Osteocyte (in vitro differentiated cells): ENCODE data around the gene STRA6. TPM values are rescaled to one million over a fixed set of nuclear protein-coding genes. Genes with fewer than 3 reads are reported as not detected.

Experiments used
- DNase-seq: peaks from one replicate; pipeline ENCODE4 v3.0.0; 2021; ENCODE audit warnings: mixed read lengths; ENCODE audit not compliant: unreplicated experiment; ENCODE audit errors: extremely low spot score
- H3K27ac Mint-ChIP-seq: one replicate; pipeline ENCODE4 v1.8.0; 2021; ENCODE audit warnings: mild to moderate bottlenecking, mixed read lengths; ENCODE audit not compliant: unreplicated experiment
- H3K27me3 Mint-ChIP-seq: one replicate; pipeline ENCODE4 v1.8.0; 2021; ENCODE audit warnings: mixed read lengths; ENCODE audit not compliant: unreplicated experiment
- H3K36me3 Mint-ChIP-seq: one replicate; pipeline ENCODE4 v1.8.0; 2021; ENCODE audit warnings: mixed read lengths; ENCODE audit not compliant: unreplicated experiment
- H3K4me1 Mint-ChIP-seq: one replicate; pipeline ENCODE4 v1.8.0; 2021; ENCODE audit warnings: mixed read lengths; ENCODE audit not compliant: unreplicated experiment
- H3K4me3 Mint-ChIP-seq: one replicate; pipeline ENCODE4 v1.8.0; 2021; ENCODE audit warnings: mild to moderate bottlenecking, moderate library complexity, mixed read lengths; ENCODE audit not compliant: unreplicated experiment
- H3K9me3 Mint-ChIP-seq: one replicate; pipeline ENCODE4 v1.8.0; 2021; ENCODE audit warnings: mixed read lengths; ENCODE audit not compliant: unreplicated experiment
- total RNA-seq: library from RNA; stranded (reverse); gene quantifications from 2 replicates; pipeline ENCODE4 v1.2.1, GENCODE V29; 2021
- TF ChIP-seq, protein P1 (sequence below): fragments of 200-600 bp; sonication (generic); IDR thresholded peaks from 2 replicates; pipeline ENCODE4 v1.5.0; 2021; ENCODE audit warnings: antibody characterized with exemption, mild to moderate bottlenecking, moderate library complexity

STRA6 gene
- total RNA-seq, 1 donor from 2014 or later, result 25.8 TPM

DNA sequence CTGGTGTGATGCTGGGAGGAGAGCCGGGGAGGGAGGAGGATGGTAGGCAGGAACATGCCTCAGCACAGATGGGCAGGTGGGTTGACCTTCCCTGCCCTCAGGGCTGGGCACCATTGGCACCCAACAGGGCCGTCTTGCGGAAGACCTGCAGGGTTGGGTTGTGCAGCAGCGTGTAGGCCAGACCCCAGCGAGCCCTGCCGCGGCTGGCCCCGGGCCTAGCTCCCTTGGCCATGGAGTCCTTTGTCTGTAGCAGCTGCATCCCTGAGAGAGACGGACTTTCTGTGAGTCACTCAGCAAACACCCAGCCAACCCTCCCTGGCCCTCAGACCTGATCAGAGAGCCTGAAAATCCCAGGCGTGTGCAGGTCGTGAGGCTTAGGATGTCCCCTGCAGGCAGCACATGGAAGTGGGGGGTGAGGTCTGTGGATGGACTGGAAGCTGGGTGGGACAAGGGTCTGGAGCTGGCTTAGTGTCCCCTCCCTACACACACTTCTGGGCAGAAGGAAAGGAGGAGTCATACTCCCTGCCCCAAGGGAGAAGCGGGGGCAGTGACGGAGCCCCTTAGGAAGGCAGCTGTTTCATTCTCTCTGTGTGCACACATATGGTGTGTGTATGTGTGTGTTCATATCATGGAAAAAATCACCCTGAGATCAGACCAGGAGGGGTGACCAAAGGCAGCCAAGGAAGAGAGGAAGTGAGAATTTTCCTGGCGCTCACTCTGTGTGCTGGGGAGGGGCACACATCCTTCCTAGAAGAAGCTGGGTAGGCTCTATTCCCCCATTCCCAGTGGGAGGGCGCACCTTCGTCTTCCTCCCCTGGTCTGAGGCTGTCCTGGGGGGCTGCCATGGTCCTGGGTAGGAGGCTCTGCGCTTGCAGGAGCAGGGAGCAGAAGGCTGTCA, 22.4 kb downstream of the STRA6 start:
- H3K27me3 Mint-ChIP-seq, result no peaks in the 10 kb centered on the region
- H3K4me3 Mint-ChIP-seq, result peak overlapping the region; percentile 72
- DNase-seq, result no peak
- H3K4me1 Mint-ChIP-seq, result peaks cover 59% of the 10 kb centered on the region
- H3K27ac Mint-ChIP-seq, result peak overlapping the region; percentile 95
- H3K36me3 Mint-ChIP-seq, result peaks cover 8% of the 10 kb centered on the region
- TF ChIP-seq, protein P1, sequence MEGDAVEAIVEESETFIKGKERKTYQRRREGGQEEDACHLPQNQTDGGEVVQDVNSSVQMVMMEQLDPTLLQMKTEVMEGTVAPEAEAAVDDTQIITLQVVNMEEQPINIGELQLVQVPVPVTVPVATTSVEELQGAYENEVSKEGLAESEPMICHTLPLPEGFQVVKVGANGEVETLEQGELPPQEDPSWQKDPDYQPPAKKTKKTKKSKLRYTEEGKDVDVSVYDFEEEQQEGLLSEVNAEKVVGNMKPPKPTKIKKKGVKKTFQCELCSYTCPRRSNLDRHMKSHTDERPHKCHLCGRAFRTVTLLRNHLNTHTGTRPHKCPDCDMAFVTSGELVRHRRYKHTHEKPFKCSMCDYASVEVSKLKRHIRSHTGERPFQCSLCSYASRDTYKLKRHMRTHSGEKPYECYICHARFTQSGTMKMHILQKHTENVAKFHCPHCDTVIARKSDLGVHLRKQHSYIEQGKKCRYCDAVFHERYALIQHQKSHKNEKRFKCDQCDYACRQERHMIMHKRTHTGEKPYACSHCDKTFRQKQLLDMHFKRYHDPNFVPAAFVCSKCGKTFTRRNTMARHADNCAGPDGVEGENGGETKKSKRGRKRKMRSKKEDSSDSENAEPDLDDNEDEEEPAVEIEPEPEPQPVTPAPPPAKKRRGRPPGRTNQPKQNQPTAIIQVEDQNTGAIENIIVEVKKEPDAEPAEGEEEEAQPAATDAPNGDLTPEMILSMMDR, result peak; percentile 29
- H3K9me3 Mint-ChIP-seq, result no peaks in the 10 kb centered on the region

DNA sequence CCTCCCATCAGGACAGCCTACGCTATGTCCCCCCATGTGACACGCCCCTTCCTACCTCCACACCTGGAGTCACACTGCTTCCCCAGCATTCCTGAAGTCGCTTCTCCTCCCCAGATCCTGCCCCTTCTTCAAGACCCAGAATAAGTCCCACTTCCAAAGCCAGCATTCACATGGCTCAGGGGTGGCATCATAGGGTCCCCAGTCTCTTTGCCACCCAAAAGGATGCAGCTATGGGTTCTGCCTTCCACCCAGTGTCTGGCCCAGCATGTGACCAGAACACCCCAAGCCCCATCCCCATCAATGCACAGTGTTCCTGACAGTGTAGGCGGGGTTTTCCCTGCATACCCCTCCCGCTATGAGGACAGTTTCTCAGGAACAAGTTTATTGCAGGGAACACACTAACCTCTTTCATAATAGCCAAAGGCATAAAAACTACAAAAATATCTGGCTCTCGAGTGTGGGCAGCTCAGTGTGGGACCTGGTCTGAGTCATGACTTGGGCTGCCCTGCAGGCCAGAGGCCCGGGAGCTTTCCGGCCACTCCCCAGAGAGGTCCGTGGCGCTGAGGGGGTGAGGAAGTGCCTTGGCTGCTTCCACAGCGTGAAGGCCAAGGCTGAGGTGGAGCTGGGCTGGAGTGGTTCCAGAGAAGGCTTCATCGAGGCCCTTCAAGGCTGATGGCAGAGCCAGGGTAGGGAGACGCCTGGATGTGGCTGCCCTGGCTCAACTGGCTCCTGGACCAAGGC, 23.3 kb downstream of the STRA6 start:
- Mint-ChIP-seq H3K36me3 (peaks cover 10% of the 10 kb centered on the region), H3K4me3 (peak overlapping the region; percentile 72), H3K27ac (peak overlapping the region; percentile 95)

DNA sequence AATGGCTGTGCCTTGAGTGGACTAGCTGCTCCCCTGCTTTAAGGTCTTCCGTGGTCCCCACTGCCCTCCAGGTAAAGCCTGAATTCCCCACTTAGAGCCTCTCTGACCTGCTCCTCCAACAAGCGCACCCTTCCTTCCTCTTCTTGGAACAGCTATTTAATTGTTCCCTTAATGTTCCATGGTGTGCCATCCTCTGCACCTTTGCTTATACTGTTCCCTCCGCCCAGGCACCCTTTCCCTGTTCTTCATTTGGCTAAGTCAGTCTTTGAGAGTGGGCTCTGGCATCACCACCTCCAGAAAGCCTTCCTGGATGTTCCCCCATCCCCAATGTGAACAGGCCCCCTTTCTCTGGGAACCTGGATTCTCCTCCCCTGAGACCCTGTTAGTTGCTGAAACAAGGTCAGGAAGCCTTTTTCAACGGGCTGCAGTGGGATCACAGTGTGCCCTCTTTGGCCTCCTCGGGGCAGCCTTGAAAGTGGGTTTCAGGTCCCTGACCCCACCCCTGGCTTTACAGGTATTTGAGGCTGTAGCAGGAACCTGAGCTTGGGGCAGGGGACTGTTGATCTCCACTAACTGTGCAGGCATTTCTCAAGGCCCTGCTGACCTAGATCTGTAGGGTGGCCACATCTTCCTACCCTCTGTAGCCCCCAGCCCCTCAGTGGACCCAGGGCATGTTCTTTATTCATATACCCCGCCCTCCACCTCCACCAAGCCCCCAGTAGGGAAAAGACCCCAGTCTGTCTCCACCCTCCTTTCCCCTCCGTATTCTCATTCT, 24.1 kb downstream of the STRA6 start:
- H3K9me3 Mint-ChIP-seq, result no peaks in the 10 kb centered on the region
- peak overlapping the region; percentile 72 for H3K4me3 Mint-ChIP-seq
- no peak for DNase-seq
- H3K27me3 Mint-ChIP-seq, result no peaks in the 10 kb centered on the region
- TF ChIP-seq, protein P1, result no peak
- H3K27ac Mint-ChIP-seq, result peak overlapping the region; percentile 95
- peaks cover 76% of the 10 kb centered on the region for H3K4me1 Mint-ChIP-seq
- H3K36me3 Mint-ChIP-seq, result peaks cover 10% of the 10 kb centered on the region

More for the DNA sequence above, 23.3 kb downstream of the STRA6 start:
- Mint-ChIP-seq H3K4me1 (peaks cover 68% of the 10 kb centered on the region), H3K27me3 (no peaks in the 10 kb centered on the region), H3K9me3 (no peaks in the 10 kb centered on the region)
- DNase-seq, result peak; percentile 94
- TF ChIP-seq, protein P1, result no peak

DNA sequence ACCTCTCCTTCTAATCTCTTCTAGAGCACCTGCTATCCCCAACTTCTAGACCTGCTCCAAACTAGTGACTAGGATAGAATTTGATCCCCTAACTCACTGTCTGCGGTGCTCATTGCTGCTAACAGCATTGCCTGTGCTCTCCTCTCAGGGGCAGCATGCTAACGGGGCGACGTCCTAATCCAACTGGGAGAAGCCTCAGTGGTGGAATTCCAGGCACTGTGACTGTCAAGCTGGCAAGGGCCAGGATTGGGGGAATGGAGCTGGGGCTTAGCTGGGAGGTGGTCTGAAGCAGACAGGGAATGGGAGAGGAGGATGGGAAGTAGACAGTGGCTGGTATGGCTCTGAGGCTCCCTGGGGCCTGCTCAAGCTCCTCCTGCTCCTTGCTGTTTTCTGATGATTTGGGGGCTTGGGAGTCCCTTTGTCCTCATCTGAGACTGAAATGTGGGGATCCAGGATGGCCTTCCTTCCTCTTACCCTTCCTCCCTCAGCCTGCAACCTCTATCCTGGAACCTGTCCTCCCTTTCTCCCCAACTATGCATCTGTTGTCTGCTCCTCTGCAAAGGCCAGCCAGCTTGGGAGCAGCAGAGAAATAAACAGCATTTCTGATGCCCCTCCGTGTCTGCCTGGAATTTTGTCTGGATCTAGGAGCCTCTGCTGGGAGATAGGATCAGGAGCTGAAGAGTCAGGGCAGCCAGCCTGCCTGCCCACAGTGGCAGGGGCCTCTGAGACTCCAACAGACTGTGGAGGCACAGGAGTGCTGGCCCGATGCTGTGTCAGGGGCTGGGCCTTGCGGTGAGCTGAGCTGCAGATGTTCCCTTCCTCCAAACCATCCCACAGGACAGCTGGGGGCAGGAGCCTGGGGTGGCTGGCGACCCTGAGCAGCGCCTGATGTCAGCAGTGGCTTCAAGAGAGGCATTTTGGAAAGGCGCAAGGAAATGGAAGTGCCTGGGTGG, 26.0 kb downstream of the STRA6 start:
- DNase-seq, result no peak
- no peaks in the 10 kb centered on the region for H3K27me3 Mint-ChIP-seq
- H3K36me3 Mint-ChIP-seq, result peaks cover 7% of the 10 kb centered on the region
- peak overlapping the region; percentile 95 for H3K27ac Mint-ChIP-seq
- TF ChIP-seq, protein P1, result no peak
- peaks cover 95% of the 10 kb centered on the region for H3K4me1 Mint-ChIP-seq
- no peaks in the 10 kb centered on the region for H3K9me3 Mint-ChIP-seq
- H3K4me3 Mint-ChIP-seq, result peak overlapping the region; percentile 60
